Ascending aorta (tissue), 2 donors: Measurements from ENCODE around the gene FPR3. TPM values are rescaled to one million over a fixed set of nuclear protein-coding genes. Genes with fewer than 3 reads are reported as not detected.

Source experiments
- DNase-seq, 2 donors: peaks; one replicate each; pipeline ENCODE4 v3.0.0-alpha.2; 2019; ENCODE audit warnings: low spot score in 2 of 2
- H3K27ac ChIP-seq, 2 donors: fragments of 200-600 bp; sonication (generic); one replicate each; pipeline ENCODE4 v1.5.1; 2016 to 2017; ENCODE audit warnings: mild to moderate bottlenecking in 1 of 2
- H3K27me3 ChIP-seq: fragments of 200-600 bp; sonication (generic); one replicate; pipeline ENCODE4 v1.5.1; 2017
- H3K36me3 ChIP-seq, 2 donors: fragments of 200-600 bp; sonication (generic); one replicate each; pipeline ENCODE4 v1.5.1; 2016
- H3K4me1 ChIP-seq, 2 donors: fragments of 200-600 bp; sonication (generic); one replicate each; pipeline ENCODE4 v1.5.1; 2016 to 2017; ENCODE audit warnings: mild to moderate bottlenecking in 1 of 2
- H3K4me3 ChIP-seq, 2 donors: fragments of 200-600 bp; sonication (generic); one replicate each; pipeline ENCODE4 v1.5.1; 2016 to 2017; ENCODE audit warnings: mild to moderate bottlenecking in 1 of 2
- H3K9me3 ChIP-seq, 2 donors: fragments of 200-600 bp; sonication (generic); one replicate each; pipeline ENCODE4 v1.5.1; 2016
- intact Hi-C: fragments of 100-400 bp; cut with DNase I; formaldehyde crosslinking; loops from one replicate; pipeline ENCODE4 v1.15.1; 2023
- total RNA-seq: library from RNA; depleted of rRNA; stranded (reverse); fragments of >200 nt; gene quantifications from one replicate; pipeline ENCODE4 v1.1.0, GENCODE V29; 2016
- TF ChIP-seq, protein P1 (sequence below), 3 experiments: fragments of 200-600 bp in 2 of 3; fragments of 450-650 bp in 1 of 3; sonication (generic) in 2 of 3; IDR thresholded peaks; one replicate each; pipeline ENCODE4 v1.5.1; 2016 to 2019; ENCODE audit warnings: antibody characterized with exemption in 3 of 3, mild to moderate bottlenecking in 1 of 3, moderate library complexity in 1 of 3

FPR3 gene
- total RNA-seq, 1 donor from 2014 or later = 16.0 TPM

GRCh38 chr19:51824281-51825005 lies 29.5 kb downstream of the FPR3 start:
- no peak for DNase-seq
- Histone ChIP-seq H3K36me3 (no peaks in the 10 kb centered on the region), H3K4me1 (no peaks in the 10 kb centered on the region), H3K27me3 (no peaks in the 10 kb centered on the region), H3K27ac (no peak overlapping the region), H3K4me3 (no peak overlapping the region), H3K9me3 (no peaks in the 10 kb centered on the region)
- intact Hi-C loops = no loop called here
- TF ChIP-seq, protein P1, sequence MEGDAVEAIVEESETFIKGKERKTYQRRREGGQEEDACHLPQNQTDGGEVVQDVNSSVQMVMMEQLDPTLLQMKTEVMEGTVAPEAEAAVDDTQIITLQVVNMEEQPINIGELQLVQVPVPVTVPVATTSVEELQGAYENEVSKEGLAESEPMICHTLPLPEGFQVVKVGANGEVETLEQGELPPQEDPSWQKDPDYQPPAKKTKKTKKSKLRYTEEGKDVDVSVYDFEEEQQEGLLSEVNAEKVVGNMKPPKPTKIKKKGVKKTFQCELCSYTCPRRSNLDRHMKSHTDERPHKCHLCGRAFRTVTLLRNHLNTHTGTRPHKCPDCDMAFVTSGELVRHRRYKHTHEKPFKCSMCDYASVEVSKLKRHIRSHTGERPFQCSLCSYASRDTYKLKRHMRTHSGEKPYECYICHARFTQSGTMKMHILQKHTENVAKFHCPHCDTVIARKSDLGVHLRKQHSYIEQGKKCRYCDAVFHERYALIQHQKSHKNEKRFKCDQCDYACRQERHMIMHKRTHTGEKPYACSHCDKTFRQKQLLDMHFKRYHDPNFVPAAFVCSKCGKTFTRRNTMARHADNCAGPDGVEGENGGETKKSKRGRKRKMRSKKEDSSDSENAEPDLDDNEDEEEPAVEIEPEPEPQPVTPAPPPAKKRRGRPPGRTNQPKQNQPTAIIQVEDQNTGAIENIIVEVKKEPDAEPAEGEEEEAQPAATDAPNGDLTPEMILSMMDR (IDR thresholded peaks at IDR 0.05) = no peak

- Histone ChIP-seq H3K27me3 (no peaks in the 10 kb centered on the region), H3K4me1 (no peaks in the 10 kb centered on the region), H3K4me3 (no peak overlapping the region), H3K36me3 (no peaks in the 10 kb centered on the region), H3K27ac (no peak overlapping the region), H3K9me3 (no peaks in the 10 kb centered on the region)
- intact Hi-C loops = no loop called here
- TF ChIP-seq, protein P1 (IDR thresholded peaks at IDR 0.05) = peak in 2 of 3 experiments; percentile 19 to 23
- no peak for DNase-seq
Measured at GRCh38 chr19:51830274-51830673, 35.3 kb downstream of the FPR3 start.

- intact Hi-C loops = no loop called here
- Histone ChIP-seq H3K9me3 (peaks cover 0 to 2% of the 10 kb centered on the region in 2 donors), H3K4me3 (no peak overlapping the region), H3K4me1 (no peaks in the 10 kb centered on the region), H3K27me3 (no peaks in the 10 kb centered on the region), H3K36me3 (no peaks in the 10 kb centered on the region), H3K27ac (no peak overlapping the region)
- DNase-seq = no peak
- TF ChIP-seq, protein P1 (IDR thresholded peaks at IDR 0.05) = no peak
Measured at GRCh38 chr19:51837145-51837544, 42.2 kb downstream of the FPR3 start.

DNA sequence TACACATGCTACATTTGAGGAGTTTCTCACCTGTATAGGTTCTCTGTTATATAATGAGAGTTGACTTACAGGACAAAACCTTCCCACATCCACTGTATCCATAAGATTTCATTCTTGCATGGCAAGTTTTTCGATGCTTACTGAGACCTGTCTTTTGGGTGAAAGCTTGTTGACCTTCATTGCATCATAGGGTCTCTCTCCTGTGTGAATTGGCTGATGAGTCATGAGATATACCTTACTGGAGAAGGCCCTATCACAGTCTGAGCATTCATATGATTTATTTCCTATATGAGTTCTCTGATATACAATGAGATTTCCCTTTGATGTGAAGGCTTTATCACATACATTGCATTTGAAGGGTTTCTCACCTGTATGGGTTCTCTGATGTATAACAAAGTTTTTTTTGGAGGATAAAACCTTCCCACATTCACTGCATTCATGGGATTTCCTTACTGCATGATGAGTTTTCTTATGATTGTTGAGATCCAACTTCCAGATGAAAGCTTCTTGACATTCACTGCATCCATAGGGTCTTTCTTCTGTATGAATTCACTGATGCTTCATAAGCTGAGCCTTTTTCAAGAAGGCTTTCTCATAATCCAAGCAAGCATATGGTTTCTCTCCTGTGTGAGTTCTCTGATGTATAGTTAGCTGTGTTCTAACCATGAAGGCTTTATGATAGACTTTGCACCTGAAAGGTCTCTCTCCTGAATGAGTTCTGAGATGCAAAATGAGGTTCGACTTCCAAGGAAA lies 67.1 kb downstream of the FPR3 start:
- DNase-seq = no peak
- intact Hi-C loops = no loop called here
- no peaks in the 10 kb centered on the region for H3K4me1 ChIP-seq
- TF ChIP-seq, protein P1 (IDR thresholded peaks at IDR 0.05) = no peak
- H3K4me3 ChIP-seq = peak overlapping the region in 1 of 2 donors; percentile 23
- peaks cover 76 to 99% of the 10 kb centered on the region in 2 donors for H3K9me3 ChIP-seq
- no peak overlapping the region for H3K27ac ChIP-seq
- H3K36me3 ChIP-seq = peaks cover 3 to 14% of the 10 kb centered on the region in 2 donors
- H3K27me3 ChIP-seq = no peaks in the 10 kb centered on the region

GRCh38 chr19:51873097-51873496 lies 78.1 kb downstream of the FPR3 start:
- no peak for DNase-seq
- H3K36me3 ChIP-seq = peaks cover 63 to 66% of the 10 kb centered on the region in 2 donors
- TF ChIP-seq, protein P1 (IDR thresholded peaks at IDR 0.05) = no peak
- no peaks in the 10 kb centered on the region for H3K27me3 ChIP-seq
- no peak overlapping the region for H3K4me3 ChIP-seq
- no peaks in the 10 kb centered on the region for H3K4me1 ChIP-seq
- no peak overlapping the region for H3K27ac ChIP-seq
- peaks cover 77 to 100% of the 10 kb centered on the region in 2 donors for H3K9me3 ChIP-seq
- intact Hi-C loops = no loop called here

Other genes with a start within 250 kb of the FPR3 start
- 6.1 TPM for gene ZNF175, start 223.9 kb upstream of the FPR3 start, total RNA-seq
- not detected for gene SIGLEC5, start 164.8 kb upstream of the FPR3 start, total RNA-seq
- 0.75 TPM for gene SIGLEC14, start 148.3 kb upstream of the FPR3 start, total RNA-seq
- gene SPACA6, start 101.8 kb upstream of the FPR3 start, total RNA-seq = 16.0 TPM
- gene HAS1, start 71.2 kb upstream of the FPR3 start, total RNA-seq = 2.9 TPM
- gene FPR1, start 43.3 kb upstream of the FPR3 start, total RNA-seq = 7.9 TPM
- 0.21 TPM for gene FPR2, start 34.0 kb upstream of the FPR3 start, total RNA-seq
- gene ZNF577, start 92.8 kb downstream of the FPR3 start, total RNA-seq = 3.8 TPM
- 4.7 TPM for gene ZNF649, start 109.9 kb downstream of the FPR3 start, total RNA-seq
- 4.0 TPM for gene ZNF613, start 132.3 kb downstream of the FPR3 start, total RNA-seq
- gene ZNF350, start 191.7 kb downstream of the FPR3 start, total RNA-seq = 11.4 TPM
- gene ZNF615, start 213.1 kb downstream of the FPR3 start, total RNA-seq = 11.7 TPM
- 1.7 TPM for gene ZNF614, start 233.2 kb downstream of the FPR3 start, total RNA-seq